Daoy (cell line): ENCODE measurements around the gene SCAF1. TPM values are rescaled to one million over a fixed set of nuclear protein-coding genes. Genes with fewer than 3 reads are reported as not detected.

Experiments
- DNase-seq: peaks from one replicate; pipeline ENCODE4 v3.0.0-alpha.2; 2015; ENCODE audit warnings: low read depth
- total RNA-seq: library from RNA; depleted of rRNA; stranded (reverse); fragments of >200 nt; shearing (Covaris generic); gene quantifications from 2 replicates; pipeline ENCODE4 v1.2.3, GENCODE V29; 2014

The SCAF1 gene
- total RNA-seq, 1 experiment from 2014 or later, result 32.5 TPM

DNA sequence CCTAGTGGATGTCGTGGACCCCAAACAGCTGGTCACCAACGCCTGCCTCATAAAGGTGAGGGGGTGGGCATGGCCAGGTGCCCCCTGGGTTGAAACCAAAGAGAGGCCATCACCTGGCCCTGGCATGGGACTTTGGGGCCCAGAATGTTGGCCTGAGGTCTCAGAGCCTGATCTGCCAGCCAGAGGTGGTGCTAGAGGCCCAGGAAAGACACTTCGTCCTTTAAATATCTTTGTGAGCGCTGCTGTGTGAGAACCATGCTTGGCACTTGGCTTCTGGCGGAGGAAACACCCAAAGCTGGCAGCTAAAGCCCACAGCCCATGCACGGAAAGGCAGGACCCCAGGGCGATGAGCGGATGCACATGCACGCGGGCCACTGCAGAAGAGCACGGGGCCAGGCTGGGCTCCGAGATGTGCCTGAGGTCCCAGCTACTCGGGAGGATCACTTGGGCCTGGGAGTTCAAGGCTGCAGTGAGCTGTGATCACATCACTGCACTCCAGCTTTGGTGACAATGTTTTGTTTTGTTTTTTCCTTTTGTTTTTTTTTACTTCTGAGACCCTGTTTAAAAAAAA, 43.1 kb downstream of the SCAF1 start:
- no peak for DNase-seq

DNA sequence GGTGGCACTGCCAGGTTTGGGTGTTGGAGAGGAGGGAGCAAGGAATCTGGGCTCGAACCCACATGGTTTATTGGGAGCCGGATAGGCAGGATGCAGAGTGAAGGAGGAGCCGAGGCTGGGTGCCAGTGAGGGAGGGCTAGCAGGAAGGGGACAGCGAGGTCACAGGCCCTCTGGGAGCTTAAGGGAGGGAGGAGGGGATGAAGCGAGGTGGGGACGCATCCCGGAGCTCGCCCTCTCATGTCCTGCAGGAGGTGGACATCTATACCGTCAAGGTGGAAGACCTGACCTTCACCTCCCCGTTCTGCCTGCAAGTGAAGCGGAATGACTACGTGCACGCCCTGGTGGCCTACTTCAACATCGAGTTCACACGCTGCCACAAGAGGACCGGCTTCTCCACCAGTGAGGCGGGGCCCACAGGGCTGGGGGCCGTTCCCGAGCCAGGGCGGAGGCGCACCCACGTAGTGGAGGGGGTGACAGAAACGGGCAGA, 43.9 kb downstream of the SCAF1 start:
- no peak for DNase-seq

DNA sequence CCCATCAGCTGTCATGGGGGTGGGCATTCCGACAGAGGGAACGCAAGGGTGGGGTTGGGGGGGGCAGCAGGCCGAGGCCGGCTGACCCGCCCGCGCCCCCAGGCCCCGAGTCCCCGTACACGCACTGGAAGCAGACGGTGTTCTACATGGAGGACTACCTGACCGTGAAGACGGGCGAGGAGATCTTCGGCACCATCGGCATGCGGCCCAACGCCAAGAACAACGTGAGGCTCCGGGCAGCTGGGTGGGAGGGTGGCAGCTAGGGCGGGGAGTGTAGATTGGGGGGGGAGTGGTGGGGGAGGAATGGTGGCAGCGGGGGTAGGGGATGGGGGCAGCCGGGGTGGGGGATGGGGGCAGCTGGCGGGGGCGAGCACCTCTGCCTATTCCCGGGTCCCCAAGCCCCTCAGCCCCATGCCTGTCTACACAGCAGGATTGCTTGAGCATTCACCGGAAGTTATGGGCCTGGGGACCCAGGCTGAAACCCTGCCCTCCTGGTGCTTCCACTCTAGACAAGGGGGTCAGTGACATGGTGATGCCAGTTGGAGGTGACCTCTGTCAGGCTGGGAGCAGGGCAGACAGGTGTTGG, 44.6 kb downstream of the SCAF1 start:
- DNase-seq, result no peak

DNA sequence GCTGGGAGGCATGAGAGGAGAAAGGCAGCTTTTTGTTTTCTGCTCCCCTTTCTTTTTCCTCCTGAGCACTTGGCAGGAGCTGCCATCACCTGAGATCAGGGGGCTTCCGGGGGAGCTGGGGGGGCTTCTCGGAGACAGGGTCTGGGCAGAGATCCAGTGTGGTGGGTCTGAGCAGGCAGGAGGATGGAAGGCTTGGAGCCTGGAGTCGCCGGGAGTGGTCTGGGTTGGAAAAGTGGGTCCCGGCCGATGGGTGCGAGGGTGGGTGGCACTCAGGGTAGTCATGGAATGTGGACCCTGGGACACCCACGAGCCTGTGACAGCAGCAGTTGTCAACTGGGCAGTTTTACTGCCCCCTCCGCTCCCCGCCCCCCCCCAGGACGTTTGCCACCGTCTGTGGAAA, 45.1 kb downstream of the SCAF1 start:
- no peak for DNase-seq

DNA sequence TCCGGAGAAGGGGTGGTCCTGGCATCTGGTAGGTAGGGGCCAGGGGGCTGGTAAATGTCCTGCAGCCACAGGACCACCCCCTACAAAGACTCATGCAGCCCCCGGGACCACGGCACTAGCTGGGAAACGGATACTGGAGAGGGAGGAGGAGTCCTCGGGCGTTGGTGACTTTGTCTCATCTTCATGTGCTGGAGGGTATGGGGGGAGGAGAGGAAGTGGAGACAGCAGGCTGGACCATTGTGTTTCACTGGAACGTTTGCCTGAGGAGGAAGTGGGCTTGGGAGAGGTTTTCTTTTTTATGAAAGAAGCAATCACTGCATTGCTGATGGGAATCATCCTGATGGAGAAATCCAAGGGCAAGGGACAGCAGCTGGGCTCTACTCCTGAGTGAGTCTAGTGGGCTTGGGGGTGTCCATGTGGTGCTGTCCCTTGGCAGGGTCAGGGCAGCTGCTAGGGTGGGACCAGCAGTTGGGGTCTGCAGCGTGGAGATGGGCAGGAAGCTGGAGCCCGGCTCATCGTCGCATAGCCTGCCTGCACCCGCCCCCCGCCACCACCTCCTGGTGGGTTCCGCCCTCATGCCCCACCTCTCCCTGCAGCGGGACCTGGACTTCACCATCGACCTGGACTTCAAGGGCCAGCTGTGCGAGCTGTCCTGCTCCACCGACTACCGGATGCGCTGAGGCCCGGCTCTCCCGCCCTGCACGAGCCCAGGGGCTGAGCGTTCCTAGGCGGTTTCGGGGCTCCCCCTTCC, 45.7 kb downstream of the SCAF1 start:
- no peak for DNase-seq

DNA sequence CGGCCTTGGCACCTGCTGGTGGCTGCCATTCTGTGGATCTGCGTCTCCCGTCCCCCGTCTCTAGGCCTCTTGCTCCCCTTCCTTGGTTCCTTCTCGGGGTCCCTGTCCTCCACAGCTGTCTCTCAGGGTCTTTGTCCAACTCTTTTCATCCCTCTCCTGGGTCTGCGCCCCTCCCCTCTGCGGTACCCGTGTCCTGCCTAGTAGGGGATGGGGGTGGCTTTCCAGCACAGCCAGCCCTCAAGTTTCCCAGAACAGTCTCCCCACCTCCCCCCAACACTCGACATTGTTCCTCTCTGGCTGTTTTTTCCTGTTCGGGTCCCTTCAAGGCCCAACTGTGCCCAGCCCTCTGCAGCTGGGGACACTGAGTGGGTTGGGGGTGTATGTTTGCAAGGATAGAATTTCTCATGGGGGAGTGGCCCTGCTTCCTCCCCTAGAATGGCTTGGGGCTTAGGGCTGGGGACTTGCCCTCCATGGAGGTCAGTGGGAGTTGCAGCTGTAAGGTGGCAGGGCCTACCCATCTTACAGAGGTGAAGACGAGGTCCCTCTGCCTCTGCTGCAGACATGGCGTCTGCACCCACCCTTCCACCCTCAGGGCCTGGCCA, 46.6 kb downstream of the SCAF1 start:
- no peak for DNase-seq

DNA sequence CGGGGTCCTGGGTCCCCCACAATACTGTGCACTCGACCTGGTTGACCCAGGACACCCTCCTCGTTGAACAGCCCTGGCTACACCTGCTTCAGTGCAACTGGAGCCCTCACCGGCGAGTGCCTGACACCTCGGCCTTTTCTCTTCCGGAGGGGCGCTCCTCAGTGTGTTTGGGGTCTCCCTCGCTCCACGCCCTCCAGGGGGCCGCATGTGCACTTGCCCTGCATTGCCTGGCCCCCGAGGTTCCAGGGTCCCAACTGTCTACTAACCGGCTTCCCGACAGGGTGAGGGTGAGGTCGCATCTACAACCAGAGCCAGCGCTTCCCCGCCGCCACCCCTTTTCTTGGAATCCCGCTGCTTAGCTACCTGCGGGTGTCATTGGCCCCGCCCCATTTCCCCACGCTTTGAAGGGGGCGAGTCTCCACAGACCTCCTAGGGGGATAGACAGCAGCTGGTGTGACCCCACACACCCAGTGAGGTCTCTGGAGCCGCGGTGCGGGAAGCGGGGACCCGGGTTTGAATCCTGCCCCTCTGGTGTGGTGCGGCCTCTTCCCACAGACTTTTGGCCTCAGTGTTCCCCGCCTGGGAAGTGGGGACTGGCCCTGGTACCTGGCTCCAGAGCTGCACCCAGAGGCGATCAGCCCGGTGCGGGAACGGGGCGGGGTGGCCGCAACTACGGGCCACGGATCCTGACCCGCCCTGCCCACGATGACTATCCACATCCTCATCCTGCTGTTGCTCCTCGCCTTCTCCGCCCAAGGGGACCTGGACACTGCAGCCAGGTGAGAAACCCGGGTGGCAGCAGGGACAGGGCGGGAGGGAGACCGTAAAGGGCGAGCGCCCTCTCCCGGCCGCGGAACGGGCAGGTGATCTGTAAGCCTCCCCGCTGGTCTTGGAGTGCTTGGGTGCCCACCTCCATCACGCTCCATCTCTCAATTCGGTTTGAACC, 47.4 kb downstream of the SCAF1 start, which contains the start of gene ADM5:
Gene ADM5, plus strand, starts transcription at position 462 of the 946 bp plus-strand sequence. Its CDS starts 244 bp downstream, at position 706.
- peak; percentile 69 for DNase-seq

DNA sequence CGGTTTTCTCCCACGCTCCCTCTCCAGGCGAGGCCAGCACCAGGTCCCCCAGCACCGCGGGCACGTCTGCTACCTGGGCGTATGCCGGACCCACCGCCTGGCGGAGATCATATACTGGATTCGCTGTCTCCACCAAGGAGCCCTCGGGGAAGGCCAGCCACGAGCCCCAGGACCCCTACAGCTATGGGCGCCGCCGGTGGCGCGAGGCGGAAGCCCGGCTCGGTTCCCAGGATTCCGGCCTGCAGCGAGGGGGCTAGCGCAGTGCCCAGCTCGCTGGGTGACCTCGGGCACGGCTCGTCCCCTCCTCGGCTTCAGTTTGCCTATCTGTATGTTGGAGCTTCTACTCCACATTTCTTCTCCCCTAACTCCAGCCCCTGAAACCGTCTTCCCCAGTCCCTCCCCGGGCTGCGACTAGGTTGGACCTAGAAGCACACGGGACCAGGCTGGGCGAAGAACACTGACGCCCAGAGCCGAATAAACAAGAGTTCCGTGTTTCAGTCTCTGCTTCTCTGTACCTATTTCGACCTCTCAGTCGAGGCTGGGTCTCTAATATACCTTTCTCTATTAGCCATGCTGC, 48.2 kb downstream of the SCAF1 start:
- no peak for DNase-seq

DNA sequence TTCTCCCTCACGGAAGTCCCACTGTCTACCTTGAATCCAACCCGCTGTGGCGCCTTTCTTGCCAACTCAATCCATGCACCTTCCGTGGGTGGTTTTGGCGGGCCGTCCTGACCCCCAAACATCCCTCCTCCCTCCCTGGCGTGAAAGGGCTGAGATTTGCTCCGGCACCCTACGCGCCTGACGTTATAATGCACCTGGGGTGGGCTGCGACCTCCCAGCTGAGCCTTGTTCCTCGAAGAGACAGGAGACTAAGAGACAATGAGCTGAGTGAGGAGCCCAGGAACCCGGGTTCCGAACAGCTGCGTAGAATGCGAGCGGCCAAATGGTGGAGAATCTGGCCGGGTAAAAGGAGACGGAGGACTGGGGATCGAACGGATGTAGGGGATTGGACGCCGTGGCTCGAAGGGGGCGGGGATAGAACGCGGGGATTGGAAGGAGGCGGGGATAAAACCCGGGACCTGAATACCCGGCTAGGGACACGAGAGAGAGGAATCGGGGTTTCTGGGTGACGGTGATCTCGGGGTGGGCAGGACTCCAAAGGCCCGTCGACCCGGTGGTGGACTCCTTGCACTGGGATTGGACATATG, 48.7 kb downstream of the SCAF1 start, which contains the start of gene CPT1C:
Gene CPT1C, plus strand, starts transcription at position 461 of the 587 bp plus-strand sequence. CDS start 1,137 bp downstream, outside the sequence.
- peak; percentile 90 for DNase-seq

DNA sequence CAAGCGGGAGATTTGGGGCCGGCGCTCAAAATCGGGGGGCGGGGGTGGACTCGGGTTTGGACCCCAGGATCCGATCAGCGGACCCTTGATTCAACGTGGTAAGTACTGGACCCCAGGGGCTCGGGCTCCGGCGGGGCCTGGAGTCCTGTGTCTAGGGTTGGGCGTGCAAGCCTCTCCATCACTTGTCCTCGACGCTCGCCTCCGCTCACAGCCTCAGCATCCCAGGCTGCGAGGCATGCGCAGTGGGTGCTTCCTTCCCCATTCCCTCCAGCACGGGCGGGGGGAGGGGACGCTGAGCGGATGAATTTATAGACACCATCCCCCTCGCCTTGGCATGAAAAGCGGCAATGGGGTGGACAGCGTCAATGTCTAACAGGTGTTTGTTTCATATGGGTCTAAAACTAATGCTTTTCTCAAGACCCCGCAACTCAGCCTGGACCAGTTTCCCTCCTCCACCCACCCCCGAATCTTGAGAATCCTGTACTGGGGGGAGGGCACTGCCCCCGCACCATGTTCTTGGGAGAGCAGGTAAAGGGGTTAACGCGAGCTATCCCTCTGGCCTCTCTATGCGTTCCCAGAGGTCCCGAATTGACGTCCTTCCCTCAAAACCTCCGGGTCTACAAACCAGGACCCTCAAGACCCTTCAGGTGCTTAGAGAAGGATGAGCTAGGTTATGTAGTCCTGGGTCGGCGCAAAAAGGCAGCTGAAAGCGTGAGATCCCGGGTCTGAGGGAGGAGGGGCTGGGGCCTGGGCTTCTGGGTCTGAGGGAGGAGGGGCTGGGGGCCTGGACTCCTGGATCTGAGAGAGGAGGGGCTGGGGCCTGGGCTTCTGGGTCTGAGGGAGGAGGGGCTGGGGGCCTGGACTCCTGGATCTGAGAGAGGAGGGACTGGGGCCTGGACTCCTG, 49.5 kb downstream of the SCAF1 start:
- DNase-seq, result peak; percentile 76

DNA sequence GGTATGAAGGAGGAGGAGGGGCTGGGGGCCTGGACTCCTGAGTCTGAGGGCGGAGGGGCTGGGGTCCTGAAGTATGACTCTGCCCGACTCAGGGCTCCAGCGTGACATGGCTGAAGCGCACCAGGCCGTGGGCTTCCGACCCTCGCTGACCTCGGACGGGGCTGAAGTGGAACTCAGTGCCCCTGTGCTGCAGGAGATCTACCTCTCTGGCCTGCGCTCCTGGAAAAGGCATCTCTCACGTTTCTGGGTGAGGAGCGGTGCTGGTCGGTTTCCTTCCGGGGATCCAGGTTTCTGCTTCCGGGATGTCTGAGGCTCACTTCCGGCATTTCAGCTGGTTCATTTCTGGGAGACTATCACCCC, 50.1 kb downstream of the SCAF1 start:
- DNase-seq, result no peak

DNA sequence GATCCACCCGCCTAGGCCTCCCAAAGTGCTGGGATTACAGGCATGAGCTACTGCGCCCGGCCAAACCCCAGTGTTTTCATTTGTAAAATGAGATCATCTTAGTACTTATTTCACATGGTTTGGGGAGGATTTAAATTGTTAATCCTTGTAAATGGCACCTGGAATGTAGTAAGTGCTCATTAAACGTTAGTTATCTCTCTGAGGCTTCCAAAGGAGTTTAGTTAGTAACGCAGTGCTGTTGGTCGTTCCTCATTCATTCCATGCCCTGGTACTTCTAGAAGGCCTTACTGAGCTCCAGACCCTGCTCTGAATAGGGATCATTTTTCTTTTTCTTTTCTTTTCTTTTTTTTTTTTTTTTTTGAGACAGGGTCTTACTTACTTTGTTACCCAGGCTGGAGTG, 54.1 kb downstream of the SCAF1 start:
- DNase-seq, result no peak

DNA sequence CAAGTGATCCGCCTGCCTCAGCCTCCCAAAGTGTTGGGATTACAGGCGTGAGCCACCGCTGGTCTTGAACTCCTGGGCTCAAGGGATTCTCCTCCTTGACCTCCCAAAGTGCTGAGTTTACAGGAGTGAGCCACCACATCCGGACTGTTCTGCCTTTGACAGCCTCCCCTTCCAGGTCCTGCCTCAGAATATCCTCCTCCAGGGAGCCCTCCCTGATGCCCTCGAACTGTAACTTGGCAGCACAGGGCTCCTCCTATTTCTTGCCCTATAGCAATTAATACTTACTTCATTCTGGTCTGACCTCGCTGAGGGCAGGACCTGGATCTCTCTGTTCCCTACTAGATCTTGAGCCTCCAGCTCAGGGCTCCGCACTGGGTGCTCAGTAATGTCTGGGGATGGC, 54.9 kb downstream of the SCAF1 start:
- no peak for DNase-seq

DNA sequence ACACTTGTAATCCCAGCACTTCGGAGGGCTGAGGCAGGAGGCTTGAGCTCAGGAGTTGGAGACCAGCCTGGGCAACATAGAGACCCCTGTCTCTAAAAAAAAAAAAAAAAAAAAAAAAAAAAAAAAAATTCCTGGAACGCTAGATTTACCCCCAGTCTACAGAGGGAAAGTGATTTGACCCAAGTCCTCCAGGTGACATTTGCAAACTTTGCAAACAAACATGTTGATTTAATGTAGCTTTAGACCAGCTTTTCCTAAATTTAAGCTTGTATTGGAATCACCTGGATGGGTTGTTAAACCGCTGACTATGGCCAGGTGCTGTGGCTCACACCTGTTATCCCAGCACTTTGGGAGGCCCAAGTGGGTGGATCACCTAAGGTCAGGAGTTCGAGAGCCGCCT, 57.4 kb downstream of the SCAF1 start:
- no peak for DNase-seq

DNA sequence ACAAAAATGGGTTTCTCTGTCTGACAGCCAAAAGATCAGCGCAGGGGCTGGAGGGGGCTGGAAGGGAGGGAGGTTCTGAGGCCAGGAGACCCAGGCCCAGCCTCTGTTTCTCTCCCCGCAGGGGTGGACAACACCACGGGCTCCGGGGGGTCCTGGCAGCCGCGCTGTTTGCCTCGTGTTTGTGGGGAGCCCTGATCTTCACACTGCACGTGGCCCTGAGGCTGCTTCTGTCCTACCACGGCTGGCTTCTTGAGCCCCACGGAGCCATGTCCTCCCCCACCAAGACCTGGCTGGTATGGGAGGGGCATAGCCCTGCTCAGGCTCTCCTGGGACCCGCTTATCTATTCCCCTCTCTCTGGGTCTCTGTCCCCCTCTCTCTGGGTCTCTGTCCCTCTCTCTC, 58.6 kb downstream of the SCAF1 start:
- DNase-seq, result no peak

DNA sequence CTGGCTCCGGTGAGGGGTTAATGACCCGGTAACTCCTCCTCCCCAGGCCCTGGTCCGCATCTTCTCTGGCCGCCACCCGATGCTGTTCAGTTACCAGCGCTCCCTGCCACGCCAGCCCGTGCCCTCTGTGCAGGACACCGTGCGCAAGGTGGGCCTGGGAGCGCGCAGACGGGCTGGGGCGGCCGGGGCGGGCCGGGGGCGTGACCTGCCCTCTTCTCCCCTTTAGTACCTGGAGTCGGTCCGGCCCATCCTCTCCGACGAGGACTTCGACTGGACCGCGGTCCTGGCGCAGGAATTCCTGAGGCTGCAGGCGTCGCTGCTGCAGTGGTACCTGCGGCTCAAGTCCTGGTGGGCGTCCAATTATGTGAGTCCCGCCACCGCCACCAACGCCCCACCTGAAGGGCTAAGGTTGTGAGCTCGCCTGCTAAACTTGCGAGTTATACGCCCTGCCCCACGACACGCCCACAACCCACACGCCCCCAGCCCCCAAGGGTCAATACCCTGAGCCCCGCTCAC, 59.3 kb downstream of the SCAF1 start:
- DNase-seq, result no peak

DNA sequence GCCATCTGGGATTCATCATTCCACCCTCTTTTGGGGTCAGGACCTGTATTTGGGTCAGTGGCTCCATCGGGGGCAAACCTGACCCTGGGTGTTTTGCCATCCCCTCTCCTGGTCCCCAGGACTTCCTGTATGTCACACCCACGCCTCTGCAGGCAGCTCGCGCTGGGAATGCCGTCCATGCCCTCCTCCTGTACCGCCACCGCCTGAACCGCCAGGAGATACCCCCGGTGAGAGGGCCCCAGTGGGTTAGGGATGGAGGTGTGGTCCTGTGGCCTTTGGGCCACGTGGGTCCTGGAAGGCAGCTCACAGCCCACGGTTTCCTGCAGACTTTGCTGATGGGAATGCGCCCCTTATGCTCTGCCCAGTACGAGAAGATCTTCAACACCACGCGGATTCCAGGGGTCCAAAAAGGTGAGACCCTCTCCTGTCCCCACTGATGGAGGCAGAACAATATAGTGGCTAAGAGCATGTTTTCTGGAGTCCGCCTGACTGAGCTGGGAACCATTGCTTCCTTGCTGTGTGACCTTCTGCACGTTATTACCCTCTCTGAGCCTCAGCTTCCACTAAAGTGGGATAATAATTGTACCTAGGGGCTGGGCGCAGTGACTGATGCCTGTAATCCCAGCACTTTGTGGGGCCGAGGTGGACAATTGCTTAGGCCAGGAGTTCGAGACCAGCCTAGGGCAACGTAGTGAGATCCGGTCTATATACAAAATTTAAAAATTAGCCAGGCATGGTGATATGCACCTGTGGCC, 63.1 kb downstream of the SCAF1 start:
- DNase-seq, result no peak

DNA sequence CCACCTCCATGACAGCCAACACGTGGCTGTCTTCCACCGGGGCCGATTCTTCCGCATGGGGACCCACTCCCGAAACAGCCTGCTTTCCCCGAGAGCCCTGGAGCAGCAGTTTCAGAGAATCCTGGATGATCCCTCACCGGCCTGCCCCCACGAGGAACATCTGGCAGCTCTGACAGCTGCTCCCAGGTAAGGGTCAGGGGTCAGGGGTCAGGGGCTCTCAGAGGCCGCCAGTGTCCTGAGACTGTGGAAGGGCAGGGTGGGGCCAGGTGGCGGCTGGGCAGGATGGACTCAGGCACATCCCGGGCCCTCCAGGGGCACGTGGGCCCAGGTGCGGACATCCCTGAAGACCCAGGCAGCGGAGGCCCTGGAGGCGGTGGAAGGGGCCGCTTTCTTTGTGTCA, 63.9 kb downstream of the SCAF1 start:
- DNase-seq, result no peak
